Chondrocyte (in vitro differentiated cells): ENCODE data around the gene TRAPPC13. TPM values are rescaled to one million over a fixed set of nuclear protein-coding genes. Genes with fewer than 3 reads are reported as not detected.

ENCODE experiments used
- DNase-seq: peaks from one replicate; pipeline ENCODE4 v3.0.0; 2021; ENCODE audit warnings: mixed read lengths, low spot score
- H3K27ac Mint-ChIP-seq: one replicate; pipeline ENCODE4 v1.8.0; 2021; ENCODE audit warnings: mild to moderate bottlenecking, moderate library complexity, mixed read lengths; ENCODE audit not compliant: unreplicated experiment
- H3K27me3 Mint-ChIP-seq: 2 replicates; pipeline ENCODE4 v1.8.0; 2021; ENCODE audit warnings: low read depth, mixed read lengths
- H3K36me3 Mint-ChIP-seq: 2 replicates; pipeline ENCODE4 v1.8.0; 2021; ENCODE audit warnings: low read depth, mixed read lengths
- H3K4me1 Mint-ChIP-seq: 2 replicates; pipeline ENCODE4 v1.8.0; 2021; ENCODE audit warnings: low read depth, mild to moderate bottlenecking, mixed read lengths
- H3K4me3 Mint-ChIP-seq: one replicate; pipeline ENCODE4 v1.8.0; 2021; ENCODE audit warnings: mild to moderate bottlenecking, moderate library complexity, mixed read lengths; ENCODE audit not compliant: unreplicated experiment
- H3K9me3 Mint-ChIP-seq: 2 replicates; pipeline ENCODE4 v1.8.0; 2021; ENCODE audit warnings: low read depth, mixed read lengths
- total RNA-seq: library from RNA; stranded (reverse); gene quantifications from 3 replicates; pipeline ENCODE4 v1.2.1, GENCODE V29; 2021
- TF ChIP-seq, protein P1 (sequence below): fragments of 200-600 bp; sonication (generic); IDR thresholded peaks from 2 replicates; pipeline ENCODE4 v1.5.0; 2021; ENCODE audit warnings: antibody characterized with exemption, mild to moderate bottlenecking, moderate library complexity

Gene TRAPPC13
- total RNA-seq, 1 donor from 2014 or later = 18.6 TPM

DNA sequence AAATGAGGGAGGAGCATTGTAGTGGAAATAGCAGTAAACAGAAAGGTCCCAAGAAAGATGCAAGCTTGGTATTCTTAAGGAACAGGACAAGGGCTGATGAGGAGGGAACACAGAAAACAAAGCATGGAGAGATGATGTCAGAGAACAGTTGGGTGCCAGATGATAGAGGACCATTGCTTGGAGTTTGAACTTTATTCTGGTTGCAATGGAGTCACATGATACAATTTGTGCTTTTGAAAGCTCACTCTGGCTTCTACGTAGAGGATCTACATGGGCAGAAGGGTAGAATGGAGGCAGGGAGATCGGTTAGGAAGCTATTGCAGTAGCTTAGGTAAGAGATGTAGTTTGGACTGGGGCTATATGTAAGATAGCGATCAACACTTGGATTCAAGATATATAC, 57.3 kb downstream of the TRAPPC13 start:
- H3K27me3 Mint-ChIP-seq = no peaks in the 10 kb centered on the region
- H3K4me1 Mint-ChIP-seq = no peaks in the 10 kb centered on the region
- no peak for DNase-seq
- H3K4me3 Mint-ChIP-seq = no peak overlapping the region
- no peaks in the 10 kb centered on the region for H3K9me3 Mint-ChIP-seq
- peaks cover 39% of the 10 kb centered on the region for H3K36me3 Mint-ChIP-seq
- H3K27ac Mint-ChIP-seq = no peak overlapping the region
- TF ChIP-seq, protein P1, sequence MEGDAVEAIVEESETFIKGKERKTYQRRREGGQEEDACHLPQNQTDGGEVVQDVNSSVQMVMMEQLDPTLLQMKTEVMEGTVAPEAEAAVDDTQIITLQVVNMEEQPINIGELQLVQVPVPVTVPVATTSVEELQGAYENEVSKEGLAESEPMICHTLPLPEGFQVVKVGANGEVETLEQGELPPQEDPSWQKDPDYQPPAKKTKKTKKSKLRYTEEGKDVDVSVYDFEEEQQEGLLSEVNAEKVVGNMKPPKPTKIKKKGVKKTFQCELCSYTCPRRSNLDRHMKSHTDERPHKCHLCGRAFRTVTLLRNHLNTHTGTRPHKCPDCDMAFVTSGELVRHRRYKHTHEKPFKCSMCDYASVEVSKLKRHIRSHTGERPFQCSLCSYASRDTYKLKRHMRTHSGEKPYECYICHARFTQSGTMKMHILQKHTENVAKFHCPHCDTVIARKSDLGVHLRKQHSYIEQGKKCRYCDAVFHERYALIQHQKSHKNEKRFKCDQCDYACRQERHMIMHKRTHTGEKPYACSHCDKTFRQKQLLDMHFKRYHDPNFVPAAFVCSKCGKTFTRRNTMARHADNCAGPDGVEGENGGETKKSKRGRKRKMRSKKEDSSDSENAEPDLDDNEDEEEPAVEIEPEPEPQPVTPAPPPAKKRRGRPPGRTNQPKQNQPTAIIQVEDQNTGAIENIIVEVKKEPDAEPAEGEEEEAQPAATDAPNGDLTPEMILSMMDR = no peak

DNA sequence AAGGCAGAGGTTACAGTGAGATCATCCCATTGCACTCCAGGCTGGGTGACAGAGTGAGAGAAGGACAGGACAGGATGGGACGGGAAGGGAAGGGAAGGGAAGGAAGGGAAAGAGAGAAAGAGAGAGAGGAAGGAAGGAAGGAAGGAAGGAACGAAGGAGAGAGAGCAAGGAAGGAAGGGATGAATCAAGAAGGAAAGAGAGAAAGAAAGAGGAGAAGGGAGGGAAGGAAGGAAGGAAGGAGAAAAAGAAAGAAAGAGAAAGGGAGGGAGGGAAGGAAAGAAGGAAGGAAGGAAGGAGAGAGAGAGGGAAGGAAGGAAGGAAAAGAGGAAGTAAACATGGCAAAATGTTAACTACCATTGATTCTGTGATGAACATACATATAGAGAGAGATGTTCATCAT, 68.3 kb downstream of the TRAPPC13 start:
- Mint-ChIP-seq H3K27ac (no peak overlapping the region), H3K4me1 (no peaks in the 10 kb centered on the region), H3K27me3 (no peaks in the 10 kb centered on the region), H3K4me3 (no peak overlapping the region), H3K9me3 (no peaks in the 10 kb centered on the region), H3K36me3 (peaks cover 8% of the 10 kb centered on the region)
- DNase-seq = no peak
- TF ChIP-seq, protein P1 = no peak

DNA sequence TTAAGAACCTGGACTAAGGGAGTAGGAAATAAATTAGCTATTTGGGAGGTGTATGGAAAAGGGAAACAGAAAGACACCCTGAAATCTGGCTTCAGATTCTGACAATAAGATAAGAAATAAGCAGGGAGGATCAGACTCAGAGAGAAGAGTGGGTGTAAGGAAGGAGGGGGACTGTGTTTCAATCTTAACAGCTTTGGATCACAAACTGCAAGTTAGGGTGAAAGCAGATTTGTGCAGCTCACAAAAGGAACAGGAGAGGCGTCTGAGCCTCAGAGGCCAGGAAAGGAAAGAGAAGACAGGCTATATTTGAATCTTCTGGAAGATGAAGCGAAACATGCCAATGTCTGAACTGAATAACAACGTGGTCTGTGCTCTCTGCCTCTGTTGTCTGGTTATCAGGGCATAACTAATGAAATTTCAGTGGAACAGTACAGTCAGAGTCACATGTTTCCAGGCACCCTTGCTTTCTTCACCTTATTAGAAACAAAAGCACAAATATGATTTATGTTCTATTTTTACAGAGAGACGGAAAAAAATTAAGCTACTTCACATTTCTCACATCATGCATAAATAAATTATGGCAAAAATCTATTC, 70.4 kb downstream of the TRAPPC13 start:
- TF ChIP-seq, protein P1 = no peak
- no peak for DNase-seq
- no peak overlapping the region for H3K27ac Mint-ChIP-seq
- H3K4me3 Mint-ChIP-seq = no peak overlapping the region
- peaks cover 14% of the 10 kb centered on the region for H3K36me3 Mint-ChIP-seq
- no peaks in the 10 kb centered on the region for H3K4me1 Mint-ChIP-seq
- H3K9me3 Mint-ChIP-seq = no peaks in the 10 kb centered on the region
- H3K27me3 Mint-ChIP-seq = no peaks in the 10 kb centered on the region

DNA sequence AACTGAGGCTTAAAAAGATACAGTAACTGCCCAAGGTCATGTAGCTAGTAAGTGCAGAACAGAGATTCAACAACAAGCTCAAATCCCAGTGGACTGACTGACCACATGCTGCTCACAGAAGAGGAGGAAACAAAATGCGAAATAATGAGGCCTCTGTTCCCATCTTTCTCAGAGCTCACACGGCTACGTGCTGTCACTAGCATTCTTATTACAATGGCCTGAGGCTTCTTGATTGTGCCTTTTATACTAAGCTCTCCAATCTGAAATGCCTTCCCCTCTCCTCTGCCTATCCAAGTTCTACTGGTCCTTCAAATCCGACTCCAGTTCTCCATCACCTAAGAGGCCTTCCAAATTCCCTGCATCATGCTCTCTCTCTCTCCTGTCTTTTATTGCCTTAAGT, 71.1 kb downstream of the TRAPPC13 start:
- Mint-ChIP-seq H3K27ac (no peak overlapping the region), H3K36me3 (peaks cover 11% of the 10 kb centered on the region), H3K4me1 (no peaks in the 10 kb centered on the region), H3K4me3 (no peak overlapping the region), H3K9me3 (no peaks in the 10 kb centered on the region), H3K27me3 (no peaks in the 10 kb centered on the region)
- no peak for DNase-seq
- TF ChIP-seq, protein P1 = no peak

DNA sequence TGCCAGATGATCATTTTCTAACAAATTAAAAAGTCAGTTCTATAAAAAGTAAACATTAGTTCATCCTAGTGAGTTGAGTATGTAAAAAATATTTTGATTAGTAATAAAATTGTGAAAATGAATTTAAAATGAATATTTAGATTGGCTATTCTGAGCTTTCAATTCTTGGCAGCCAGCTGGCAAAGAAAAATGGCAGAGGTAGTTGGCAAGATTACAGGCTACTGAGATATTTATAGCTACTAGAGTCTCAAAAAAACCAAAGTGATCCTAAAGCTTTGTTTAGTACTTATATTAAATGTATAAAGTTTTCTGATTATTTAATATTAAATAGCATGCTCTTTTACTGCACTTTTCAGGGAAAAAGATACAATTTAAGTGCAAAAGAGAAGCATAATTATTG, 72.1 kb downstream of the TRAPPC13 start:
- TF ChIP-seq, protein P1 = no peak
- H3K36me3 Mint-ChIP-seq = peaks cover 8% of the 10 kb centered on the region
- H3K27me3 Mint-ChIP-seq = no peaks in the 10 kb centered on the region
- no peak for DNase-seq
- H3K27ac Mint-ChIP-seq = no peak overlapping the region
- H3K4me1 Mint-ChIP-seq = no peaks in the 10 kb centered on the region
- H3K4me3 Mint-ChIP-seq = no peak overlapping the region
- H3K9me3 Mint-ChIP-seq = no peaks in the 10 kb centered on the region
